HepG2 (cell line): Measurements from ENCODE around the gene ATG4B. TPM values are rescaled to one million over a fixed set of nuclear protein-coding genes. Genes with fewer than 3 reads are reported as not detected.
A peak's percentile ranks its signal among the peaks of the same experiment; 100 is the strongest.

Experiments
- AHR ChIP-seq: IDR thresholded peaks from 2 replicates; pipeline ENCODE4 v1.6.1; 2018; ENCODE audit warnings: missing genetic modification reagents, missing compliant biosample characterization
- BCL6 ChIP-seq: IDR thresholded peaks from 2 replicates; pipeline ENCODE4 v1.6.1; 2016; ENCODE audit warnings: missing genetic modification reagents, missing compliant biosample characterization
- EP300 ChIP-seq, 3 experiments: sonication (generic) in 1 of 3; formaldehyde crosslinking in 1 of 3; IDR thresholded peaks; 2 replicates each; pipeline versions ENCODE4 v1.5.1 to v1.6.1; 2011 to 2020; ENCODE audit warnings: low read depth in 2 of 3, low read length in 2 of 3, borderline replicate concordance in 1 of 3, improper control_type of control experiment in 1 of 3, mild to moderate bottlenecking in 1 of 3, missing genetic modification reagents in 1 of 3, moderate library complexity in 1 of 3
- ETV6 ChIP-seq: sonication (generic); formaldehyde crosslinking; conservative IDR thresholded peaks from 2 replicates; pipeline ENCODE4 v1.4.0; 2020; ENCODE audit warnings: missing genetic modification reagents
- FOXC1 ChIP-seq: sonication (generic); formaldehyde crosslinking; IDR thresholded peaks from 2 replicates; pipeline ENCODE4 v1.8.0; 2022; ENCODE audit warnings: mild to moderate bottlenecking, missing genetic modification reagents, borderline replicate concordance
- GATAD2A ChIP-seq: IDR thresholded peaks from 2 replicates; pipeline ENCODE4 v1.6.1; 2016
- MED8 ChIP-seq: sonication (generic); formaldehyde crosslinking; IDR thresholded peaks from 2 replicates; pipeline ENCODE4 v1.8.1; 2023; ENCODE audit warnings: mild to moderate bottlenecking, missing genetic modification reagents; ENCODE audit not compliant: insufficient replicate concordance
- MYPOP ChIP-seq: sonication (generic); formaldehyde crosslinking; IDR thresholded peaks from 2 replicates; pipeline ENCODE4 v1.8.1; 2023; ENCODE audit warnings: mild to moderate bottlenecking, moderate library complexity, missing genetic modification reagents
- NCOA5 ChIP-seq: sonication (generic); formaldehyde crosslinking; IDR thresholded peaks from 2 replicates; pipeline ENCODE4 v1.4.0; 2020; ENCODE audit warnings: missing genetic modification reagents
- SP5 ChIP-seq: IDR thresholded peaks from 2 replicates; pipeline ENCODE4 v1.6.1; 2016; ENCODE audit warnings: low read depth, borderline replicate concordance
- XRCC5 ChIP-seq: fragments of 200-400 bp; formaldehyde crosslinking; optimal IDR thresholded peaks from 2 replicates; pipeline ENCODE3; 2017; ENCODE audit warnings: mild to moderate bottlenecking, low read length
- ZNF142 ChIP-seq: sonication (generic); formaldehyde crosslinking; IDR thresholded peaks from 2 replicates; pipeline ENCODE4 v1.4.0; 2020; ENCODE audit warnings: missing genetic modification reagents
- ZNF33B ChIP-seq: sonication (generic); formaldehyde crosslinking; IDR thresholded peaks from 2 replicates; pipeline ENCODE4 v1.5.1; 2020; ENCODE audit warnings: mild to moderate bottlenecking, missing genetic modification reagents
- ZNF713 ChIP-seq: sonication (generic); formaldehyde crosslinking; IDR thresholded peaks from 2 replicates; pipeline ENCODE4 v1.4.0; 2020; ENCODE audit warnings: mild to moderate bottlenecking, missing genetic modification reagents
- ZXDC ChIP-seq: sonication (generic); formaldehyde crosslinking; IDR thresholded peaks from 2 replicates; pipeline ENCODE4 v1.5.0; 2020; ENCODE audit warnings: mild to moderate bottlenecking, missing genetic modification reagents
- polyA plus RNA-seq, 8 experiments: library from polyadenylated mRNA; depleted of rRNA in 3 of 8; stranded (reverse) in 7 of 8; unstranded in 1 of 8; fragments of >200 nt; fragmentation: Illumina TruSeq in 4 of 8; extraction: Trizol in 4 of 8; gene quantifications; 2 replicates each; pipeline versions ENCODE4 v1.2.1 to v1.2.3, GENCODE V29; 2011 to 2016; ENCODE audit warnings: low read depth in 4 of 8, missing spikeins in 1 of 8, mixed read lengths in 1 of 8; ENCODE audit not compliant: insufficient read depth in 1 of 8
- total RNA-seq, 5 experiments: library from RNA; depleted of rRNA; stranded (reverse); fragments of >200 nt; fragmentation: Illumina TruSeq; extraction: Trizol; gene quantifications; 2 replicates each; pipeline ENCODE4 v1.2.3, GENCODE V29; 2016; ENCODE audit warnings: low read depth in 1 of 5
- TF ChIP-seq, protein P1 (sequence below): sonication (generic); formaldehyde crosslinking; IDR thresholded peaks from 2 replicates; pipeline ENCODE4 v1.8.1; 2023; ENCODE audit warnings: mild to moderate bottlenecking, missing genetic modification reagents
- TF ChIP-seq, protein P2 (sequence below): sonication (generic); formaldehyde crosslinking; IDR thresholded peaks from 2 replicates; pipeline ENCODE4 v1.5.1; 2020; ENCODE audit warnings: missing genetic modification reagents, mild to moderate bottlenecking, borderline replicate concordance

Gene ATG4B
- total and polyA plus RNA-seq, 2 of the 13 experiments (the other 11 are each of a cell fraction or from before 2014, with no cell fraction given) = 95.5 to 239 TPM

DNA sequence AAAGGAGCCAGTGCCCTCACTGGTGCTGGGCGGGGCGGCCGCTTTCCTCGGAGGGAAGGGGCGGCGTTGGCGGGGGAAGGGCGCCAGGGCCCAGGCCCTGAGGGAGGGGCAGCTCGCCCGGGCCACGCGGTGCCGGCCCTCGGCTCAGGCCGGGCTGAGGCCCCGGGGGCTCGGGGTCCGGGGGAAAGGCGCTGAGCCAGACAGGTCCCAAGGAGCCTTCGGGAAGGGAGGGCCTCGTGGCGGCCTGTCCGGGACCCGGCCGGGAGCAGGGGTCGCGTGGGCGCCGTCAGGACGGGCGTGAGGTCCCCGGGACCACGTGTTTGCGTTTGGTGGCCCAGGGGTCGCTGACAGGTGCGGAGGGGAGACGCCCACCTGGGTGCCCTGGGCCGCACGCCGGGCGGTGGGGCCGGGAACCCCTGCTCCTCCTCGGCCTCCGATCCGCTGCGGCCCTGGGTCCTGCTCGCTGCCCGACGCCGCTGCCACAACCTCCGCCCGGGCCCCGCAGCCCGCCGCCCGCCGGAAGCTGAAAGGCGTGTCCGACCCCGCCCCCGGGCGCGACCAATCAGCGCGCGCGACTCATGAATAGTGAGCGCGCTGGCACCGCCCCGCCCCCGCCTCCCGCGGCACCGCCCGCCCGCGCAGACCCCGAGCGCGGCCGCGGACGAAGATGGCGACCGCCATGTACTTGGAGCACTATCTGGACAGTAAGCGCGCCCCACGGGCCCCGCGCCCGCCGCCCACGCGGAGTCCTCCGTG is 64.1 kb downstream of the ATG4B start, which contains the start of gene ING5 (continued):
- TF ChIP-seq ZXDC (CRISPR knock-in tag) (peak; percentile 55; the same call in 1 of the 2 replicates), EP300 (IDR thresholded peaks at IDR 0.05; ENCODE audit: low read depth in 2 of 2, low read length in 2 of 2) (peak in 1 of 2 experiments; percentile 12; a peak in 1 of 4 replicates), EP300 (CRISPR knock-in tag; IDR thresholded peaks at IDR 0.05; ENCODE audit: borderline replicate concordance) (no peak), AHR (CRISPR knock-in tag) (peak; percentile 60), ZNF713 (CRISPR knock-in tag) (peak; percentile 64; the same call in 1 of the 2 replicates), NCOA5 (CRISPR knock-in tag) (no peak), MED8 (peak; percentile 76), ZNF142 (CRISPR knock-in tag) (peak; percentile 91; the same call in 1 of the 2 replicates), SP5 (peak; percentile 90), FOXC1 (CRISPR knock-in tag) (peak; percentile 58), ZNF33B (CRISPR knock-in tag) (peak; percentile 43; the same call in 1 of the 2 replicates), BCL6 (CRISPR knock-in tag) (peak; percentile 59), XRCC5 (peak; percentile 71), MYPOP (CRISPR knock-in tag) (peak; percentile 57; the same call in 1 of the 2 replicates), GATAD2A (CRISPR knock-in tag) (peak; percentile 60; the same call in 1 of the 2 replicates), ETV6 (CRISPR knock-in tag) (peak; percentile 59; the same call in 1 of the 2 replicates)
- TF ChIP-seq, protein P1, sequence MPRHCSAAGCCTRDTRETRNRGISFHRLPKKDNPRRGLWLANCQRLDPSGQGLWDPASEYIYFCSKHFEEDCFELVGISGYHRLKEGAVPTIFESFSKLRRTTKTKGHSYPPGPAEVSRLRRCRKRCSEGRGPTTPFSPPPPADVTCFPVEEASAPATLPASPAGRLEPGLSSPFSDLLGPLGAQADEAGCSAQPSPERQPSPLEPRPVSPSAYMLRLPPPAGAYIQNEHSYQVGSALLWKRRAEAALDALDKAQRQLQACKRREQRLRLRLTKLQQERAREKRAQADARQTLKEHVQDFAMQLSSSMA (CRISPR knock-in tag) = peak; percentile 76; the same call in 1 of the 2 replicates
- TF ChIP-seq, protein P2, sequence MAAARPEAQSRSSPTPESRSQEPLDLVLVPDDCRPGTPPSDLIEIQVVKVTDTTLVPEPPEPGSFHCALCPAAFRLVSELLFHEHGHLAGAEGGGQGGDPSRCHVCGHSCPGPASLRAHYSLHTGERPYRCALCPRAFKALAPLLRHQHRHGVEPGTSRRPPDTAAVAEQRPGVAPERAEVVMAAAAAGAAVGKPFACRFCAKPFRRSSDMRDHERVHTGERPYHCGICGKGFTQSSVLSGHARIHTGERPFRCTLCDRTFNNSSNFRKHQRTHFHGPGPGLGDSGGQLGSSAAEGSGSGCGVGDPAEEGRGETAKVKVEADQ (CRISPR knock-in tag) = peak; percentile 66; the same call in 1 of the 2 replicates
